Activated T-helper 1 cell treated with anti-CD3 and anti-CD28 coated beads, Interleukin-12 subunit alpha, Interleukin-12 subunit beta, Interleukin-2, Interleukin-4 antibody, amounts not matched to agents 30 ng/mL and 10 ng/mL and 1 ng/mL, durations not matched to agents 14 hours and 24 hours and 36 hours (primary cell): ENCODE data around the gene OR13D1. TPM values are rescaled to one million over a fixed set of nuclear protein-coding genes. Genes with fewer than 3 reads are reported as not detected.

Experiments
- total RNA-seq: library from RNA; stranded (reverse); gene quantifications from 2 replicates; pipeline ENCODE4 v1.2.3, GENCODE V29; 2022

The OR13D1 gene
- total RNA-seq, 1 donor from 2014 or later = not detected

Other genes starting within 250 kb of the OR13D1 start
- gene OR13F1, start 190.3 kb upstream of the OR13D1 start, total RNA-seq = not detected in 2 replicates
- not detected in 2 replicates for gene OR13C4, start 167.3 kb upstream of the OR13D1 start, total RNA-seq
- not detected in 2 replicates for gene OR13C3, start 157.7 kb upstream of the OR13D1 start, total RNA-seq
- not detected in 2 replicates for gene OR13C8, start 125.3 kb upstream of the OR13D1 start, total RNA-seq
- gene OR13C5, start 95.1 kb upstream of the OR13D1 start, total RNA-seq = not detected in 2 replicates
- gene OR13C2, start 88.9 kb upstream of the OR13D1 start, total RNA-seq = not detected in 2 replicates
- gene OR13C9, start 76.3 kb upstream of the OR13D1 start, total RNA-seq = not detected in 2 replicates
- 8.3 and 9.2 TPM in 2 replicates for gene NIPSNAP3A, start 53.2 kb downstream of the OR13D1 start, total RNA-seq
- gene NIPSNAP3B, start 69.6 kb downstream of the OR13D1 start, total RNA-seq = 0.36 and 0.47 TPM in 2 replicates
- gene ABCA1, start 233.6 kb downstream of the OR13D1 start, total RNA-seq = 1.1 and 1.3 TPM in 2 replicates